ENCODE measurements around the gene EBF4.
"Not testable (repeated sequence)": the region's sequence is repeated elsewhere in the genome, so short reads cannot be mapped to it uniquely, and the experiment has no call there.

Gene EBF4

DNA sequence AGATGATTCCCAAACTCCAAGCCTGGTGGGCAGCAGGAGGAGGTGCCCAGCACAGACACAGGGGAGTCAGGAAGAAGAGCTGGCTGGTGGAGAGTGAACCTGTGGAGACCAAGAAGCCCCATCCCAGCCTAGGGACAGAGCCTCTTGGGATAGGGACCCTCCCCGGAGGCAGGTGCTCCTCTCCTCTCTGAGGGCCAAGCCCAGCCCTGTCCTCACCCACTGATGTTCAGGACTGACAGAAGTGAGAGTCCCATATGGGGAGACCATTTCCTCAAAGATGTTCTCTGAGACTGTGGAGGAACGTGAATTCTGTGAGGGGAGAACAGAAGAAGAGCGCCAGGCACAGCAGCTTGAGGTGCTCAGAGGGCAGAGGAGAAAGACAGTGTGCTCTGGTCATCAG is 2.4 kb upstream of the EBF4 start:
- H3K4me3 Mint-ChIP-seq: no peak overlapping the region

DNA sequence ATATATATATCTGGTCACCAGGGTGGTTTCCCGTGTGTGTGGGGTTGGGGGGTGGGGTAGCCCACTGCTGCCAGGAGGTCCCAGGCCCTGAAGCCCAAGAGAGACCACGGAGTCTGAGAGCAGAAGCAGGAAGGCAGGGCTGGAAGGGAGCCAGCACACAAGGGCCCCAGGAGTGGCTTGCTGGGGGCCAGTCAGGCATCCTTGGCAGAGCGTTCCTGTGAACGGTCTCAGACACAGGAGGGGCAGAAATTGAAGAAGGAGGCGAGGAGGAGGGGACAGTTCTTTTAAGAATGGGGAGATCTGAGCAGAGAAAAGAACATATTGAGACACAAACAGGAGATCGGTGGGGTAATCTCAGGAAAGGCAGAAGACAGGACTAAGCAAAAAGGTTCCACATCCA is 1.9 kb upstream of the EBF4 start:
- Mint-ChIP-seq H3K9me3 (no peaks in the 10 kb centered on the region), H3K27me3 (peaks cover 20 to 32% of the 10 kb centered on the region in 2 donors), H3K36me3 (ENCODE audit: insufficient read depth) (peaks cover 14% of the 10 kb centered on the region), H3K27ac (peak overlapping the region in 1 of 2 donors; percentile 94), H3K4me3 (peak overlapping the region; percentile 95 to 96), H3K4me1 (ENCODE audit: low read depth in 2 of 2) (peaks cover 16 to 19% of the 10 kb centered on the region in 2 donors)
- ATAC-seq (replicated peaks) (no peak), DNase-seq (no peak)

More for the DNA sequence above, 2.4 kb upstream of the EBF4 start:
- Mint-ChIP-seq H3K27me3 (peaks cover 17 to 27% of the 10 kb centered on the region in 2 donors), H3K9me3 (no peaks in the 10 kb centered on the region), H3K27ac (no peak overlapping the region), H3K36me3 (ENCODE audit: insufficient read depth) (peaks cover 14% of the 10 kb centered on the region), H3K4me1 (ENCODE audit: low read depth in 2 of 2) (peaks cover 16 to 19% of the 10 kb centered on the region in 2 donors)
- no peak for ATAC-seq (replicated peaks)
- DNase-seq: no peak

GRCh38 chr20:2691127-2691526 is 1.5 kb upstream of the EBF4 start:
- peak overlapping the region; percentile 95 to 96 for H3K4me3 Mint-ChIP-seq
- H3K9me3 Mint-ChIP-seq: no peaks in the 10 kb centered on the region
- peak overlapping the region in 1 of 2 donors; percentile 94 for H3K27ac Mint-ChIP-seq
- peaks cover 24 to 36% of the 10 kb centered on the region in 2 donors for H3K27me3 Mint-ChIP-seq
- DNase-seq (no peak), ATAC-seq (replicated peaks) (no peak)
- H3K36me3 Mint-ChIP-seq (ENCODE audit: insufficient read depth): peaks cover 14% of the 10 kb centered on the region
- H3K4me1 Mint-ChIP-seq (ENCODE audit: low read depth in 2 of 2): peaks cover 16 to 19% of the 10 kb centered on the region in 2 donors

GRCh38 chr20:2691663-2692035 is 931 bp upstream of the EBF4 start:
- H3K9me3 Mint-ChIP-seq: no peaks in the 10 kb centered on the region
- peaks cover 29 to 41% of the 10 kb centered on the region in 2 donors for H3K27me3 Mint-ChIP-seq
- peaks cover 14% of the 10 kb centered on the region for H3K36me3 Mint-ChIP-seq (ENCODE audit: insufficient read depth)
- H3K4me3 Mint-ChIP-seq: peak overlapping the region; percentile 95 to 96
- H3K27ac Mint-ChIP-seq: peak overlapping the region; percentile 85 to 94
- no peak for DNase-seq
- ATAC-seq (replicated peaks): no peak
- H3K4me1 Mint-ChIP-seq (ENCODE audit: low read depth in 2 of 2): peaks cover 16 to 19% of the 10 kb centered on the region in 2 donors

DNA sequence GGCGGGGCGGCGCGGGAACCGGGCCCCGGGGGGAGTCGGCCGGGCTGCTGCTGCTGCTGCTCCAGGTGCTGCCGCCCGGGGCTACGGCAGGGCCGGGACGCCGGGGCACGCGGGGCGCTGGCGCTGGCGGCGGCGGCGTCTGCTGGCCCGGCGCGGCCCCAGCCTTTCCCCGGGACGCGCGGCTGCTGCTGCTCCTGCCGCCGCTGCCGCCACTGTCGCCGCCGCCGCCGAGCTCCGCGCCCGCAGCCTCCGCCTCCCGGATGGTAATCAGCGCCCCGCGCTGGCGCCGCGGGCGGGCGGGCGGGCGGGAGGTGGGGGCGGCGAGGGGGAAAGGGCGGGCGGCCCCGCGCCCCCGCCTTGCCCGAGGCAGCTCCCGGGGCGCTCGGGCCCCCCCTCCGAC is 306 bp downstream of the EBF4 start:
- Mint-ChIP-seq H3K36me3 (ENCODE audit: insufficient read depth) (peaks cover 14% of the 10 kb centered on the region), H3K27me3 (peaks cover 32 to 49% of the 10 kb centered on the region in 2 donors), H3K4me3 (no peak overlapping the region), H3K9me3 (no peaks in the 10 kb centered on the region), H3K4me1 (ENCODE audit: low read depth in 2 of 2) (peaks cover 16 to 17% of the 10 kb centered on the region in 2 donors), H3K27ac (no peak overlapping the region)
- ATAC-seq (replicated peaks): peak; percentile 22
- DNase-seq: peak in 2 of 3 experiments; percentile 22 to 27

GRCh38 chr20:2693286-2694007 is 867 bp downstream of the EBF4 start:
- H3K27ac Mint-ChIP-seq: no peak overlapping the region
- peaks cover 12% of the 10 kb centered on the region for H3K36me3 Mint-ChIP-seq (ENCODE audit: insufficient read depth)
- DNase-seq (peak; percentile 45 to 51 (median 46)), ATAC-seq (replicated peaks) (peak; percentile 70)
- H3K4me3 Mint-ChIP-seq: peak overlapping the region; percentile 10 to 35
- H3K27me3 Mint-ChIP-seq: peaks cover 32 to 55% of the 10 kb centered on the region in 2 donors
- H3K4me1 Mint-ChIP-seq (ENCODE audit: low read depth in 2 of 2): peaks cover 12 to 13% of the 10 kb centered on the region in 2 donors
- H3K9me3 Mint-ChIP-seq: no peaks in the 10 kb centered on the region

DNA sequence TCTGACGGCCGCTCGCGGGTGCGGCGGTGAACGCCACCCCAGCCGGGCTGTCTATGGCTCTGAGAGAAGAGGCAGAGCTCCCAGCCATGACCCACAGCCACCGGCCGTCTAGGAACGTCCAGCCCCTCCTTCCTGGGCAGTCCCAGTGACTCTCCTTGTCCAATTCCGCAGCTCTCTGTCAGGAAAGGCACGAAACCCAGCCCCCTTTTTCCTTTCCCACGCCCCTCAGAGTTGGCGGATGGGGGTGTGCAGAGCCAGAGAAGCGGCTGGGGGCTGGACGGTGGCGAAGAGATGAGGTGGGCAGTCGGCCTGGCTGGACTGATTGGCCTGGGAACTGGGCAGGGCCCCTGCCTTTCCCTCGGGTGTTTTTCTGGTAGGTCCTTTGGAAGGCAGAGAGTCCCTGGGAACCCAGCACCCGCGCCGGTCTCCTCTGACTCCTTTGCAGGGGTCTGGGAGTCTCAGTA is 1.5 kb downstream of the EBF4 start:
- ATAC-seq (replicated peaks) (no peak), DNase-seq (no peak)
- Mint-ChIP-seq H3K4me1 (ENCODE audit: low read depth in 2 of 2) (peaks cover 10% of the 10 kb centered on the region in 2 donors), H3K9me3 (no peaks in the 10 kb centered on the region), H3K36me3 (ENCODE audit: insufficient read depth) (peaks cover 12% of the 10 kb centered on the region), H3K27me3 (peaks cover 32 to 61% of the 10 kb centered on the region in 2 donors), H3K4me3 (peak overlapping the region; percentile 17 to 27), H3K27ac (no peak overlapping the region)

- peaks cover 10% of the 10 kb centered on the region in 2 donors for H3K4me1 Mint-ChIP-seq (ENCODE audit: low read depth in 2 of 2)
- H3K27me3 Mint-ChIP-seq: peaks cover 32 to 62% of the 10 kb centered on the region in 2 donors
- no peak for DNase-seq
- ATAC-seq (replicated peaks): no peak
- H3K9me3 Mint-ChIP-seq: no peaks in the 10 kb centered on the region
- peak overlapping the region in 1 of 2 donors; percentile 86 for H3K27ac Mint-ChIP-seq
- H3K4me3 Mint-ChIP-seq: peak overlapping the region; percentile 17 to 27
- peaks cover 12% of the 10 kb centered on the region for H3K36me3 Mint-ChIP-seq (ENCODE audit: insufficient read depth)
These were observed 1.9 kb downstream of the EBF4 start for GRCh38 chr20:2694519-2694918.

- H3K4me3 Mint-ChIP-seq: peak overlapping the region in 1 of 2 donors; percentile 2
- peaks cover 10% of the 10 kb centered on the region in 2 donors for H3K4me1 Mint-ChIP-seq (ENCODE audit: low read depth in 2 of 2)
- peaks cover 12% of the 10 kb centered on the region for H3K36me3 Mint-ChIP-seq (ENCODE audit: insufficient read depth)
- H3K27me3 Mint-ChIP-seq: peaks cover 34 to 68% of the 10 kb centered on the region in 2 donors
- DNase-seq (no peak), ATAC-seq (replicated peaks) (no peak)
- peak overlapping the region in 1 of 2 donors; percentile 86 for H3K27ac Mint-ChIP-seq
- no peaks in the 10 kb centered on the region for H3K9me3 Mint-ChIP-seq
These were observed 2.8 kb downstream of the EBF4 start for GRCh38 chr20:2695206-2695983.

GRCh38 chr20:2695984-2696525 is 3.5 kb downstream of the EBF4 start:
- not testable (repeated sequence) for H3K4me3 Mint-ChIP-seq; H3K9me3 Mint-ChIP-seq; H3K36me3 Mint-ChIP-seq (ENCODE audit: insufficient read depth); ATAC-seq (replicated peaks); H3K27ac Mint-ChIP-seq; DNase-seq
- Mint-ChIP-seq H3K4me1 (ENCODE audit: low read depth in 2 of 2) (peaks cover 10% of the 10 kb centered on the region in 2 donors), H3K27me3 (peaks cover 39 to 74% of the 10 kb centered on the region in 2 donors)

GRCh38 chr20:2696646-2697045 is 4.1 kb downstream of the EBF4 start:
- no peaks in the 10 kb centered on the region for H3K9me3 Mint-ChIP-seq
- H3K36me3 Mint-ChIP-seq (ENCODE audit: insufficient read depth): peaks cover 5% of the 10 kb centered on the region
- no peak overlapping the region for H3K4me3 Mint-ChIP-seq
- peaks cover 5 to 6% of the 10 kb centered on the region in 2 donors for H3K4me1 Mint-ChIP-seq (ENCODE audit: low read depth in 2 of 2)
- peaks cover 34 to 74% of the 10 kb centered on the region in 2 donors for H3K27me3 Mint-ChIP-seq
- no peak overlapping the region for H3K27ac Mint-ChIP-seq
- DNase-seq: no peak
- no peak for ATAC-seq (replicated peaks)

DNA sequence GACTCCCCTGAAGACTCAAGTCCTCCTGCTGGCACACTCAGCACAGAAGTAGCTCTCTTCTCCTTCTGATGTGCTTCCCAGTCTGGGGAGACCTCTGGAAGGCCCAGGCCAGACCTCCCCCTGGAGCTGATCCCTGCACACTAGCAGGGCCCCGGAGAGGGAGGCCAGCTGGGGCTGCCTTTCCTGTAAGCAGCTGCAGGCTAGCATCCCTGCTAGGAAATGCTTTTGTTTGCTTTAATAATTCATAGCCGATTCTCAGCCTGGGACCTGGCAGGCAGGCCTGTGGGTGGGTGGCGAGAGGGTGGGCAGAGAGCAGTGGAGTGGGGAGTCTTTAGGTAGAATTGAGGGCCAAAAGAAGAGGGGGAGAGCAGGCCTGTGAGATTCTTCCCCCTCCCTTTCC is 5.2 kb downstream of the EBF4 start:
- DNase-seq (no peak), ATAC-seq (replicated peaks) (no peak)
- peaks cover 31 to 71% of the 10 kb centered on the region in 2 donors for H3K27me3 Mint-ChIP-seq
- H3K36me3 Mint-ChIP-seq (ENCODE audit: insufficient read depth): no peaks in the 10 kb centered on the region
- H3K9me3 Mint-ChIP-seq: no peaks in the 10 kb centered on the region
- no peaks in the 10 kb centered on the region for H3K4me1 Mint-ChIP-seq (ENCODE audit: low read depth in 2 of 2)
- H3K4me3 Mint-ChIP-seq: no peak overlapping the region
- H3K27ac Mint-ChIP-seq: no peak overlapping the region

GRCh38 chr20:2698186-2698817 is 5.7 kb downstream of the EBF4 start:
- Mint-ChIP-seq H3K4me1 (ENCODE audit: low read depth in 2 of 2) (no peaks in the 10 kb centered on the region), H3K27me3 (peaks cover 31 to 71% of the 10 kb centered on the region in 2 donors), H3K4me3 (no peak overlapping the region), H3K27ac (no peak overlapping the region), H3K36me3 (ENCODE audit: insufficient read depth) (no peaks in the 10 kb centered on the region), H3K9me3 (no peaks in the 10 kb centered on the region)
- no peak for DNase-seq
- ATAC-seq (replicated peaks): no peak
